ENCODE measurements around the gene PEG3. TPM values are rescaled to one million over a fixed set of nuclear protein-coding genes. Genes with fewer than 3 reads are reported as not detected.

Gene PEG3
- total and polyA plus RNA-seq, 10 of the 15 experiments (the other 5 are each of a cell fraction or from before 2014, with no cell fraction given) = 0.03 to 0.33 TPM; not detected in 8

GRCh38 chr19:56884441-56884840 is 43.9 kb upstream of the PEG3 start:
- DNase-seq (ENCODE audit: low read depth, low spot score) = no peak
- H3K4me3 ChIP-seq = no peak overlapping the region
- ATAC-seq = no peak
- TF ChIP-seq CEBPB (IDR thresholded peaks at IDR 0.05; ENCODE audit: borderline replicate concordance in 1 of 2, low read depth in 2 of 2, low read length in 2 of 2) (no peak), HDAC2 (IDR thresholded peaks at IDR 0.05) (no peak), ZNF592 (IDR thresholded peaks at IDR 0.05) (no peak), ZNF24 (IDR thresholded peaks at IDR 0.05) (no peak), ZZZ3 (IDR thresholded peaks at IDR 0.05; ENCODE audit: control insufficient read depth, insufficient read length, low read depth) (no peak), ZNF207 (IDR thresholded peaks at IDR 0.05; ENCODE audit: borderline replicate concordance) (no peak), BRCA1 (IDR thresholded peaks at IDR 0.05; ENCODE audit: low read depth, low read length) (no peak), IRF5 (IDR thresholded peaks at IDR 0.05; ENCODE audit: borderline replicate concordance) (no peak), CUX1 (IDR thresholded peaks at IDR 0.05; ENCODE audit: insufficient replicate concordance, low read depth, low read length) (no peak), HSF1 (IDR thresholded peaks at IDR 0.05; ENCODE audit: low read depth, low read length) (no peak), ZNF384 (IDR thresholded peaks at IDR 0.05; ENCODE audit: borderline replicate concordance, low read depth, low read length) (no peak)
- BruUV-seq (replicated peaks) = no TSS peak
- no peak overlapping the region for H3K4me2 ChIP-seq (ENCODE audit: control insufficient read depth, insufficient read depth)
- no peaks in the 10 kb centered on the region for H3K36me3 ChIP-seq (ENCODE audit: control insufficient read depth in 2 of 2, insufficient read depth in 2 of 2, low read length in 1 of 2)
- FAIRE-seq = no peak
- POLR2A ChIA-PET = no interaction called here
- RAD21 ChIA-PET (ENCODE audit: unreplicated experiment) = no interaction called here
- H3K4me1 ChIP-seq (ENCODE audit: control insufficient read depth, insufficient read depth, low read length) = no peaks in the 10 kb centered on the region
- CTCF ChIA-PET = no interaction called here
- in situ Hi-C loops (cut with MboI) (no loop called here), intact Hi-C loops (cut with micrococcal nuclease; ENCODE audit: unreplicated experiment) (no loop called here)
- H3K27ac ChIP-seq (ENCODE audit: control insufficient read depth, insufficient read depth) = no peak overlapping the region
- no peak overlapping the region for H2AFZ ChIP-seq (ENCODE audit: control insufficient read depth, low read depth, low read length)
- peaks cover 4% of the 10 kb centered on the region; the same call in 2 of the 3 replicates for H3K9me3 ChIP-seq (replicated peaks; ENCODE audit: control insufficient read depth, insufficient read depth, low read length)
- H3K79me2 ChIP-seq (ENCODE audit: control insufficient read depth, insufficient read depth, low read length) = no peaks in the 10 kb centered on the region
- no peaks in the 10 kb centered on the region for H3K27me3 ChIP-seq (replicated peaks in 1 of 2; ENCODE audit: control insufficient read depth in 2 of 2, insufficient read depth in 2 of 2, low read length in 1 of 2)
- H4K20me1 ChIP-seq (ENCODE audit: control insufficient read depth, insufficient read depth) = no peaks in the 10 kb centered on the region
- 34% methylated on average over 5 of the region's 5 CpGs for WGBS (ENCODE audit: insufficient coverage, insufficient replicate concordance, low lambda C conversion rate, missing lambda C conversion rate)
- H3K9ac ChIP-seq (ENCODE audit: control insufficient read depth, insufficient read depth, low read length) = no peak overlapping the region
- SMC1A ChIA-PET (ENCODE audit: uncharacterized antibody, unreplicated experiment) = no interaction called here
